HepG2 (cell line): Measurements from ENCODE around the gene NFATC4. TPM values are rescaled to one million over a fixed set of nuclear protein-coding genes. Genes with fewer than 3 reads are reported as not detected.

ENCODE experiments used
- CBX1 ChIP-seq: IDR thresholded peaks from one replicate; pipeline ENCODE4 v1.6.1; 2016; ENCODE audit warnings: antibody characterized with exemption, low read depth
- ELF1 ChIP-seq: sonication (generic); formaldehyde crosslinking; IDR thresholded peaks from 2 replicates; pipeline ENCODE4 v1.4.0; 2020; ENCODE audit warnings: missing genetic modification reagents
- SMARCE1 ChIP-seq: fragments of 450-650 bp; IDR thresholded peaks from 2 replicates; pipeline ENCODE4 v1.6.1; 2017; ENCODE audit warnings: borderline replicate concordance
- SNAPC5 ChIP-seq: sonication (generic); formaldehyde crosslinking; IDR thresholded peaks from 2 replicates; pipeline ENCODE4 v1.8.1; 2023; ENCODE audit warnings: mild to moderate bottlenecking, missing genetic modification reagents, borderline replicate concordance
- TBX3 ChIP-seq: fragments of 450-650 bp; IDR thresholded peaks from 2 replicates; pipeline ENCODE4 v1.6.1; 2017; ENCODE audit warnings: antibody characterized with exemption, mild to moderate bottlenecking, inconsistent platforms, borderline replicate concordance
- TEF ChIP-seq: sonication (generic); formaldehyde crosslinking; IDR thresholded peaks from 2 replicates; pipeline ENCODE4 v1.5.0; 2020; ENCODE audit warnings: missing genetic modification reagents
- THYN1 ChIP-seq: sonication (generic); formaldehyde crosslinking; IDR thresholded peaks from 2 replicates; pipeline ENCODE4 v1.8.1; 2023; ENCODE audit warnings: low read depth, mild to moderate bottlenecking, moderate library complexity, missing genetic modification reagents, borderline replicate concordance
- ZBTB21 ChIP-seq: sonication (generic); formaldehyde crosslinking; IDR thresholded peaks from 2 replicates; pipeline ENCODE4 v1.4.0; 2020; ENCODE audit warnings: missing genetic modification reagents
- ZBTB49 ChIP-seq: sonication (generic); formaldehyde crosslinking; IDR thresholded peaks from 2 replicates; pipeline ENCODE4 v1.4.0; 2020; ENCODE audit warnings: missing genetic modification reagents, borderline replicate concordance
- ZFP82 ChIP-seq: sonication (generic); formaldehyde crosslinking; IDR thresholded peaks from 2 replicates; pipeline ENCODE4 v1.5.1; 2020; ENCODE audit warnings: mild to moderate bottlenecking, missing genetic modification reagents, borderline replicate concordance
- ZNF136 ChIP-seq: sonication (generic); formaldehyde crosslinking; IDR thresholded peaks from 2 replicates; pipeline ENCODE4 v1.8.1; 2022; ENCODE audit warnings: low read depth, mild to moderate bottlenecking, moderate library complexity, missing genetic modification reagents
- ZNF142 ChIP-seq: sonication (generic); formaldehyde crosslinking; IDR thresholded peaks from 2 replicates; pipeline ENCODE4 v1.4.0; 2020; ENCODE audit warnings: missing genetic modification reagents
- ZNF256 ChIP-seq: sonication (generic); formaldehyde crosslinking; conservative IDR thresholded peaks from 2 replicates; pipeline ENCODE4 v1.4.0; 2020; ENCODE audit warnings: missing genetic modification reagents
- ZNF292 ChIP-seq: sonication (generic); formaldehyde crosslinking; IDR thresholded peaks from 2 replicates; pipeline ENCODE4 v1.8.1; 2022; ENCODE audit warnings: mild to moderate bottlenecking, low read depth, missing genetic modification reagents, borderline replicate concordance
- ZNF430 ChIP-seq: sonication (generic); formaldehyde crosslinking; IDR thresholded peaks from 2 replicates; pipeline ENCODE4 v1.9.0; 2021; ENCODE audit warnings: mild to moderate bottlenecking, missing genetic modification reagents
- ZNF660 ChIP-seq: sonication (generic); formaldehyde crosslinking; IDR thresholded peaks from 2 replicates; pipeline ENCODE4 v1.5.1; 2020; ENCODE audit warnings: mild to moderate bottlenecking, low read depth, missing genetic modification reagents, borderline replicate concordance
- ZNF674 ChIP-seq: sonication (generic); formaldehyde crosslinking; IDR thresholded peaks from 2 replicates; pipeline ENCODE4 v1.5.0; 2020; ENCODE audit warnings: low read depth, mild to moderate bottlenecking, missing genetic modification reagents
- ZNF891 ChIP-seq: sonication (generic); formaldehyde crosslinking; IDR thresholded peaks from 2 replicates; pipeline ENCODE4 v1.5.0; 2020; ENCODE audit warnings: mild to moderate bottlenecking, missing genetic modification reagents
- polyA plus RNA-seq, 8 experiments: library from polyadenylated mRNA; depleted of rRNA in 3 of 8; stranded (reverse) in 7 of 8; unstranded in 1 of 8; fragments of >200 nt; fragmentation: Illumina TruSeq in 4 of 8; extraction: Trizol in 4 of 8; gene quantifications; 2 replicates each; pipeline versions ENCODE4 v1.2.1 to v1.2.3, GENCODE V29; 2011 to 2016; ENCODE audit warnings: low read depth in 4 of 8, missing spikeins in 1 of 8, mixed read lengths in 1 of 8; ENCODE audit not compliant: insufficient read depth in 1 of 8
- total RNA-seq, 5 experiments: library from RNA; depleted of rRNA; stranded (reverse); fragments of >200 nt; fragmentation: Illumina TruSeq; extraction: Trizol; gene quantifications; 2 replicates each; pipeline ENCODE4 v1.2.3, GENCODE V29; 2016; ENCODE audit warnings: low read depth in 1 of 5
- TF ChIP-seq, protein P1 (sequence below): sonication (generic); formaldehyde crosslinking; IDR thresholded peaks from 2 replicates; pipeline ENCODE4 v1.5.0; 2020; ENCODE audit warnings: missing genetic modification reagents

Gene NFATC4
- total and polyA plus RNA-seq, 2 of the 13 experiments (the other 11 are each of a cell fraction or from before 2014, with no cell fraction given), result 0.04 to 0.15 TPM

DNA sequence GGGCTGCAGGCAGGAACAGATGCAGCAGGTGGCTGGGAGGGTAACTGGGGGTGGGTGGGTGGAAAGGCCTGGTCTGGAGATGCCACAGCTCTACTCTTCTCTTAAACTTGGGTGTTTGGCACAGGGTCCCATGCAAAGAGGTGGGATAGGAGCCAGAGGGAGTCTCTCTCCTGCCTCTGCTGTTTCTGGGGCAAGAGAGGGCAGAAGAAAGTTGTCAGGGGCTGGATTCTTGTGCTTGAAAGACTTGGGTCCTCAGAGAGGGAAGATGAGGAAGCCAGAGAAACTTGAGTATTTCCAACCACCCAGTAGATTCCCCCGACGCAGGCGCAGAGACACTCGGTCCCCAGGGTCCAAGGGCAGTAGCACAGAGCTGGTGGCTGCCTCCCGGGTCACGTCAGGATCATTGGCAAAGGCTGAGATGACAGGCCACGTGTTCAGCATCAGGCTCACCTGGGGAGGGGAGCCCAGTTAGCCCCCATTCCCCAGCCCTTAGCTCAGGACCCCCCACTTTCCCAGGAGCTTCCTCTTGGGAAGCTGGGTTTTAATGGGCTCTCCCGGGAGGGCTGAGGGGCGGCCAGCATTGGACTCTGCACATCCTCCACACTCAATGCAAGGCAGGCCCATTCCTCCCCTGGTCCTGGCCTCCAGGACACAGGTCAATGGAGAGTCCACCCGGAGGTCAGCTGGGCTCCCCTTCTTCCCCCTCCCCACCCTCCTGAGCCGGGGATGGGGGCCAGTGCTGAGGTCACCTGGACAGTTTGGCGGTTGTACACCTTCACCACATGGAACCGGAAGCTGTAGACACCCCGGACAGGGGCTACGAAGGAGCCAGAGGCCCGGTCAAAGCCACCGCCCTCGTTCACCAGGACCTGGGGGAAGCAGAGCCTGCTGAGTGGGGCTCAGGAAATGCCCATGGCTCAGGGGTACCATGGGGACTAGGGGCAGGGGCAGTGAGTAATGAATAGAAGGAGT, 59.8 kb downstream of the NFATC4 start (continued):
- no peak for TF ChIP-seq TEF (CRISPR knock-in tag)
- TF ChIP-seq ZNF430 (CRISPR knock-in tag), result no peak
- TF ChIP-seq ZNF292, result no peak
- TF ChIP-seq, protein P1, sequence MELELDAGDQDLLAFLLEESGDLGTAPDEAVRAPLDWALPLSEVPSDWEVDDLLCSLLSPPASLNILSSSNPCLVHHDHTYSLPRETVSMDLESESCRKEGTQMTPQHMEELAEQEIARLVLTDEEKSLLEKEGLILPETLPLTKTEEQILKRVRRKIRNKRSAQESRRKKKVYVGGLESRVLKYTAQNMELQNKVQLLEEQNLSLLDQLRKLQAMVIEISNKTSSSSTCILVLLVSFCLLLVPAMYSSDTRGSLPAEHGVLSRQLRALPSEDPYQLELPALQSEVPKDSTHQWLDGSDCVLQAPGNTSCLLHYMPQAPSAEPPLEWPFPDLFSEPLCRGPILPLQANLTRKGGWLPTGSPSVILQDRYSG, result no peak
- peak; percentile 39 for TF ChIP-seq CBX1
- TF ChIP-seq ZBTB49 (CRISPR knock-in tag), result no peak
- no peak for TF ChIP-seq ZNF660
- TF ChIP-seq ZNF136 (CRISPR knock-in tag), result no peak
- TF ChIP-seq ZFP82, result no peak
- TF ChIP-seq ZNF142 (CRISPR knock-in tag), result no peak
- TF ChIP-seq TBX3, result no peak
- TF ChIP-seq ZNF891, result no peak
- TF ChIP-seq SMARCE1, result no peak
- TF ChIP-seq ZNF674 (CRISPR knock-in tag), result no peak
- no peak for TF ChIP-seq ZNF256
- 0 out of 2 replicates have a peak, but pooled peaks have one; percentile 18 for TF ChIP-seq SNAPC5 (CRISPR knock-in tag)
- TF ChIP-seq THYN1 (CRISPR knock-in tag), result no peak
- no peak for TF ChIP-seq ELF1 (CRISPR knock-in tag)
- no peak for TF ChIP-seq ZBTB21 (CRISPR knock-in tag)
